HG03565 (cell line): ENCODE data around the gene PLCB2.

Source experiments
- ATAC-seq: cut with Tn5 transposase; IDR thresholded peaks from one replicate; pipeline ENCODE4 v1.9.1; 2021; ENCODE audit warnings: mild to moderate bottlenecking, moderate library complexity; ENCODE audit not compliant: unreplicated experiment

PLCB2 gene

DNA sequence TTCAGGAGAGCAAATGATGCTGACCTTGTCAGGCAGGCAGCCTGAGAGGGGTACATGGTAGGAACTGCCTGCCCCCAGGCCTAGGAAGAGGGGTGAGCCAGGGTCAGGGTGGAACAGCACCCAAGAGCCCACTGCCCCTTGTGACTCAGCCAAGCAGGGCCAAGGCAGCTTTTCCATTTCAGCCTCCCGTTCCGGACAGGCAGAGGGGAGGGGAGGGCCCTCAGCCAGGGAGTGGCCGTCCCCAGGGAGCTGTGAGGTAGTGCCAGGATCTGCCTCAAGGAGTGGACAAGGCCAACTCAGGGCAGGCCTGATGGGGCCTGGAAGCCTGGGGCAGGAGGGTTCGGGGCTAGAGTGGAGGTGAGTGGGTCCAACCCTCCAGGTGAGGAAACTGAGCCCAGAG lies 19.8 kb downstream of the PLCB2 start:
- no peak for ATAC-seq

GRCh38 chr15:40287505-40287904 lies 20.2 kb downstream of the PLCB2 start:
- no peak for ATAC-seq

DNA sequence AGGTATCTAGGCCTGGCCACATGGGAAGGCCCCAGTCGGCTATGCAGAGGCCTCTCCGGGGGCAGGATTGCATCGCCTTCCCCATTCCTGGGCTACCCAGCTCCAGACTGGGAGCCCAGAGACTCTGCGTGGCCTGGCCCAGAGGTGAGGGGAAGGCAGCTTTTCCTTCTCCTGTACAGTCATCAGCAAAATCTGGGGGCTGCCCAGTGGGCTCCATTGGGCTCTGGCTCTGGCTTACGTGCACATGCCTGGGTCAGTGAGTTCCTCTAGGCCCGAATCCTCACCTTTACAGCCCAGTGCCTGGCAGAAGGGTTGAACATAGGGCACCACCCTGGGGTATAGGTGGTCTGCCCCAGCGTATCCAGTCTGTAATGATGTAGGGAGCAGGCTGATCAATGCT lies 20.9 kb downstream of the PLCB2 start:
- ATAC-seq, result no peak

DNA sequence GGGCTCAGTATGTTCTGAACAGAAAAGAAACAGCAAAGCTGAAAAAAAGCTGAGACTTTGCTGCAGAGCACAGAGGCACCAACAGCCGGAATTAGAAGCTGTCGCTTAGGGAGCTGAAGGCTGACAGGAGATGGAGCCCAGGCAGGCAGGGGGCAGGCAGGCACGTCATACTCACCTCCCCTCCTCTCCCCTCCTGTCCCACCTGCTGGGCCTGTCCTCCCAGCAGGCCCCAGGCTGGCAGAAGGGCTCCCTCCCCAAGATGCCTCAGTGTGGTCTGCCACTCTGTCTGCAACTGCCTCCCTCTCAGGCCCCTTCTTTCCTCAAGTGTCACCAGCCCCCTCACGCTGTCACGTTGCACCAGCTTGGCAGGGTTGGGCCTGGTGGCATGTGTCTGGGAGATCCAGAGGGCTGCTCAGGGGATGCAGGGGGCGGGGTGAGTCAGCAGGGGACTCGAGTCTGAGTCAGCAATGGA lies 21.6 kb downstream of the PLCB2 start:
- no peak for ATAC-seq

- ATAC-seq, result no peak
Observed at GRCh38 chr15:40285554-40286011, 22.2 kb downstream of the PLCB2 start.

DNA sequence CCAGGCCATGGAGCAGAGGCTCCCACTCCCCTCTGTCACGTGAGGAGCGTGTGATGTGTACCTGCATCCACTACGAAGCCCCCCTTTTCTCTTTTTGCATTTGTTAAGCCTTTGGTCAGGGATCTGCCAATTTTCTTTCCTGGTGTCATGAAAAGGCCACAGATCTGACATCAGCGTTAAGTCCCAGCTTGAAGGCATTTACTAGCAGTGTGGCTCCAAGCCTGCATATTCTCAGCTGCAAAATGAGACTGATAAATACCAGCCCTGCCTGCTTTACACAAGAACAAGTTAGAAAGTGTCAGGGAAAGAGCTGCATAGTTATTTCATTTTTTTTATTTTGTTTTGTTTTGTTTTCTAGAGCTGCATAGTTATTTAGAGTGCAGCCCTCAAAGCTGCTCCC lies 22.6 kb downstream of the PLCB2 start:
- ATAC-seq, result no peak

DNA sequence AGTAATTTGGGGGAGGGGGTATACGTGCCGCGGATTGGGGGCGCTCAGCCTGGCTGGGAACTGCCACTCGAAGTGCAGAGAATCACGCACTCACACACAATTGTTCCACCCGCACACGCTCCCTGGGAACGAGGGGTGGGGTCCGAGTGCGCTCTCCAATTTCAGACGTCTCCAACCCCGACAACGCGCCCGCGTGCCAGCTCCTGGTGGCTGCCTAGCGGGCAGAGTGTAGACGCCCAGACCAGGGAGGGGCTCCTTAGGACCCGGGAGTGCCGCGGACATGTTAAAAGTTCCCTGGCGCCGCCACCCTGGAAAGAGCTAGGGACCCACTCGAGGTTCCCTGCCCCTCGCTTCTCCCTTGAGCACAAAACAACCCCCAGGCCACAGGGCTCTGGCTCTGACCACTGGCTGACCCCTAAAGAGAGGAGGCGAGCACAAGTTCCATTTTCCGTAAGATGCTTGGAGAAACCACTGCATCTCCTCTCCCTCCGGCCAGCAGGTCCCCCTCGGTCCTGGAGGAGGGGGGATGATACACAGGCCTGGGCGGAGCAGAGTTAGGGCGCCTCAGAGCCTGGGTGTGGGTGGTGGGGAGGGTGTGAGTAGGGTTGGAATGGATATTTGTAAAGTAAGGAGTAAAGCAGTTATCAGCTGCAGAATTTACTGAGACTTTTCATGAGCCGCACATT lies 24.0 kb downstream of the PLCB2 start:
- ATAC-seq, result no peak

- ATAC-seq, result no peak
Observed at GRCh38 chr15:40282869-40283614, 24.7 kb downstream of the PLCB2 start, which contains the start of gene ANKRD63. TSS of gene ANKRD63 (minus strand) at chr15:40283064. CDS start at chr15:40282586, 478 bp downstream.

DNA sequence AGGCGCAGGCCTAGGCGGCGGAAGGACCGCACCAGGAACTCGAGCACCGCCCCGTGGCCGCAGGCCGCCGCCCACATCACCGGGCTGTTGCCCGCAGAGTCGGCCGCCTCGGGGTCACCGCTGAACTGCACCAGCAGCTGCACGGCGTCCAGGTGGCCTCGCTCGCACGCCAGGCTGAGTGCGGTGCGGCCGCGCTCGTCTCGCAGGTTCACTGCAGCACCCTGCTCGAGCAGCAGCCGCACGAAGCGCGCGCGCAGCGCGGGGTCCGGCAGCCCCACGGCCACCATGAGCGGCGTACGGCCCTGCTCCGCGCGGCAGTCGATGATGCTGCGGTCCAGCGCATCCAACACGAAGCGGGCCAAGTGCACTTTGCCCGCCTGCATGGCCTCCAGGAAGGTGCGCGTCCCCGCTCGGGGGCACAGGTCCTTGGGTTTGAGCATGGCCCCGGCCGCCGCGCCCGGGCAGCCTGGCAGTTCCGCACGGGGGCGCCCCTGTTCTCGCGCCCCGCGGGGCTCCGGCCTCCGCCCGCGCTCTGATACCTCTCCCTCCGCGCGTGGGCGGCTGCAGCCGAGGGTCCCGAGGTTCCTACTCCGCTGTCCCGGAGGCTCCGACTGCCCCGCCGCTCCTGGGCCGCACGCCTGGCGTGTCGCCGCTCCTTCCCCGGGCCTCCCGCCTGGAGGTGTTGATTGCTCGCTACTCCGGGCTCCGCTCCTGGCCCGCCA lies 25.4 kb downstream of the PLCB2 start:
- ATAC-seq, result no peak

DNA sequence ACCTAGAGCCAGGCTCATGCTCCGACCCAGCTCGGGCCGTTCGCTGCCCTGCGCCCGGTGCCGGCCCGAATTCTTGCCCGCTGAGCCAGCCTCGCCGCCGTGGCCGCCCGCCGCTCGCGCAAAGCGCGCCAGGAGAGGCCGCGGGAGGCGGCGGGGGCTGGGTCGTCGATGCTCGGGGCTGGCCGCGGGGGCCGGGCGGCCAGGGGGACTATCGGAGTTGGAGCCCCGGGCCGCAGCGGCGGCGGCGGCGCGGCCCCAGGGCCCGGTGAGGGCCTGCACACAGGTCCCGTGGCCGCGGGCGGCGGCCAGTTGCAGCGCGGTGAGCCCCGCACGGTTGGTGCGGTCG lies 26.0 kb downstream of the PLCB2 start:
- ATAC-seq, result no peak

DNA sequence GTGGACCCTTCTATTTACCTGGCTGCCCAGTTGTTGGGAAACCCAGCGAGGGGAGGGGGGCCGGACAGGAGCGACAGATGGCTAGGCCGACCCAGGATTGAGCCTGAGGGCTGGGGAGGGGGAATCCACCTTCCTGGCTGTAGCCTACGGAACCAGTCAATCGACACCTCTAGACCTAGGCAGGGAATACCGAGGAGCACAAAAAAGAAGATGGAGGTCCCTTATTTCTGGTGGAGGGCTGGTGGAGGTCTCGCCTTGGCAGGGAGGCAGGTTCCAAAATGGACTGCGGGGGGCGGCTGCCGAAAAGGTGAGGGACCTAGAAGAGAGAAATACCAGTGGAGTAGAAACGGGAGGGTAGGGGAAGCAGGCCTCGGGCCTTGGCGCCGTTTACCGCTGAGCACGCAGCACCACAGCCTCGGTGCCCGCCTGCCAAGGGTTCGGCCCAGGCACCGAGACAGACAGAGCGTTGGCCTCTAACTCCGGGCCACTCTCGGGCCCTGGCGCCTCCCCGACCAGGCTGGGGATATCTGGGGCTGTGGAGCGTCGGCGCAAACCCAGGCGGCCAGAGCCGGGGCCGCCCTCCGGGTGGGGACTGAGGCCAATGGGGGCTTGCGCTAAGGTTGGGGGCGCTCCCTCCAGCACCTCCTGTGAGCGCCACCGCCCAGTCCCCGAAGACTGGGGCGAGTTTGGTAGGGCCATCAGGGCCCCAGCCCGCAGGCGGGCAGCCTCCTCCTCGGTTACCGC lies 26.5 kb downstream of the PLCB2 start:
- ATAC-seq, result no peak

DNA sequence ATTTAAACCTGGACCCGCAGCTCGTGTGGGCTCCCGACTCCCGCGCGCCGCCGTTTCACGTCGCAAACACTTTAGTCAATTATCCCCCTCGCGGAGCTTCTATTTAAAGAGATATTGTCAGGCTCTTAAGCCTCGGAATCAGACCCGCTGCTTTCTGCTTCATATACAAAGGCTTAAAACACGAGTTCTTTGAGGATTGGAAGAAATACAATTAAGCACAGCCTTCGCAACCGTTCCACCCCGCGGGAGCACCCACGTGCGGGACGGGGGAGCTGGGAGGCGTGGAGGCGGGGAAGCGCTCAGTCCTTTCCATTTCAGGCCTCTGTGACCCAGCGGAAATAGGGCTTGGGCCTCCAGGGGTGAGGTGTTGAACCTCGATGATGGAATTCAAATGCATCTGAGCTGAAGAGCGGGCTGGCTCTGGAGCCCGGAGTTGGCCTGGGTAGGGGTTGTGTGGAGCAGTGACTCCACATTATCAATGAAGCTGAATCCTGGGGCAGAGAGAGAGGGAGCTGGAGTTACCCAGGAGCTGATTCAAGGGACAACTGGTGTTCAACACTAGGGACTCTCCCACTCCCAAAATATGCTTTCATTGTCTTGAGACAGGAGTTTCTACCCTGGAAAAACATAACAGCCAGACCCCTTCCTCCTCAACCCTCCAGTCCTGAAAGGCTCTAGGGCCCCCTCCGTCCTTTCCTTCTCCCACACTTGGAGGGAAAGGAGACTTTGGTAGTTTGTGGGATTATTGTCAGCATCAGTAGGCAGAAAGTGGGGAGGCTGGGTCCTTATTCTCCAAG lies 27.3 kb downstream of the PLCB2 start:
- ATAC-seq, result no peak

DNA sequence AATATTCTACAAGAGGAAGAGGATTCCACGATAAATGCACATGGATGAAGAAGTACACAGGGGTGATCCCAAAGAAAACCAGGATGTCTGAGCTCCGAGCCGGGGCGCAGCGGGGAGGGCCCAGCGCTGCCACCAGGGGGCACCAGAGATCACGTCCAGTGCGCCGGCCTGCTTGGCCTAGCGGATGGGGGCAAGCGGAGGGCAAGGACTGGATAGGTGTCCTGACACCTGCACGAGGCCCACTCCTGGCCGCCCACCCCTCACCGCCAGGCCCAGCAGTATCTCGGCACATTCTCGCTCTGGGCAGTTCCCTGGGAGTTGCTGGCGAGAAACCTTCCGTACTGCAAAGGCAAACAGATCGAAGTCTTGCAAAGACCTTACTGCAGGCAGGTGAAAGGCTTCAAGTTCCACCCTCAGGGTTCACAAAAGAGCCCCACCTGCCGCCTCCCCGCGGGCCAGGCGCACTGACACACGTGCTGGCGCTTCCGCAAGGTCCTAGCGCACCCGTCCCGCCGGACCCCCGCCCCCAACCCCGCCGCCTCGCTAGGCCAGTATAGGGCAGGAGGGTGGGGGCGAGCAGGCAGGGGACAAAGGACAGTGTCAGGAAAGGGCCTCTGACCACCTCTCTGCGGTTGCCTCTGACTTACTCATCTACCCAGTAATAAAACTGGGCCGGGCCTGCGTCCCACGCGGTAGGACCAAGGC lies 28.1 kb downstream of the PLCB2 start:
- ATAC-seq, result no peak

DNA sequence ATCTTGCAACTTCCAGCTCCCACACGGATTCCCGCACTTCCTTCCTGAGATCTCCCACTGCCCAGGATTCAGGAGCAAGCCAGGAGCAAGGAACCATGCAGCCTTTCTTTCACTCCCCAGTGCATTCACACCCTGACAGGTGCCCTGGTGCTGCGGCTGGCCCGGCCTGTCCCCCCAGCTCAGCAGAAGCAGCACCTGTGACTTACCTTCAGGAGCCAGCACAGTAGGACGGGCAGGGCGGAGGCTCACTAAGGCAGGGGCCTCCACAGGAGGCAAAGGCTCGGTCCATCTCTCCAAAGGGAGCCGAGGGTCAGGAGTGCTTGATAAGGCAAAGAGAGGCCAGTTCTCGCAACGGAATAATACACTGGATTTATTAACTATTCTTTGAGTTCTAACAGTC lies 29.7 kb downstream of the PLCB2 start:
- no peak for ATAC-seq

DNA sequence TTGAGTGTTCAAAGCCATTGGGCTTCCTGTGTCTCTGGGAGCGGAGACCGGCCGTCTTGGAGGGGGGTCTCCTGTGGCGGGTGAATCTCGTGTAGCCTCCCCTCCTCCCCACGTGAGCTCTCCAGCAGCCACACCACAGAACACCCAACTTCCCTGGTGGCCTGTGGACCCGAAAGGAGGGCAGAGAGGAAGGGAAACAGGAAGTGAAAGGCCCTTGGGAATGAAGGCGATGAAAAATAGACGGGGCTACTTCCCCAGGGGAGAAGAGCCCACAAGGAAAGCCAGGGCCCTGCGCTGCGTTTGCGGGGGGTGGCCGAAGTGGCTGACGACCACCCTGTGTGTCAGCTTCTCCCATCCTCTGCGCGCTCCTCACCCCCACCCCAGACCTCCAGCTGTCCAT lies 30.3 kb downstream of the PLCB2 start:
- ATAC-seq, result no peak

- no peak for ATAC-seq
Observed at GRCh38 chr15:40276927-40277326, 30.8 kb downstream of the PLCB2 start.

DNA sequence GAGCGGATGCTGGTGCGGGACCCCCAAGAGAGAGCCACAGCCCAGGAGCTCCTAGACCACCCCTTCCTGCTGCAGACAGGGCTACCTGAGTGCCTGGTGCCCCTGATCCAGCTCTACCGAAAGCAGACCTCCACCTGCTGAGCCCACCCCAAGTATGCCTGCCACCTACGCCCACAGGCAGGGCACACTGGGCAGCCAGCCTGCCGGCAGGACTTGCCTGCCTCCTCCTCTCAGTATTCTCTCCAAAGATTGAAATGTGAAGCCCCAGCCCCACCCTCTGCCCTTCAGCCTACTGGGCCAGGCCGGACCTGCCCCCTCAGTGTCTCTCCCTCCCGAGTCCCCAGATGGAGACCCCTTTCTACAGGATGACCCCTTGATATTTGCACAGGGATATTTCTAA lies 31.8 kb downstream of the PLCB2 start:
- ATAC-seq, result no peak

- no peak for ATAC-seq
Observed at GRCh38 chr15:40275523-40275922, 32.2 kb downstream of the PLCB2 start.
